Prostate gland (tissue), 2 donors: ENCODE measurements around the gene ARHGDIA. TPM values are rescaled to one million over a fixed set of nuclear protein-coding genes. Genes with fewer than 3 reads are reported as not detected.

Source experiments
- DNase-seq: peaks from one replicate; pipeline ENCODE4 v3.0.0-alpha.2; 2019; ENCODE audit warnings: low spot score
- H3K27ac ChIP-seq, 2 donors: fragments of 200-600 bp; sonication (generic); 2 replicates each; pipeline ENCODE4 v1.5.1; 2017 to 2019
- H3K27me3 ChIP-seq: fragments of 200-600 bp; sonication (generic); replicated peaks from 2 replicates; pipeline ENCODE4 v1.5.1; 2019; ENCODE audit not compliant: insufficient read depth
- H3K36me3 ChIP-seq, 2 donors: fragments of 200-600 bp; sonication (generic); 1 replicate in 1 of 2; 2 replicates in 1 of 2; pipeline versions ENCODE4 v1.5.1 to v1.8.1; 2017 to 2019
- H3K4me1 ChIP-seq: fragments of 200-600 bp; sonication (generic); replicated peaks from 2 replicates; pipeline ENCODE4 v1.5.1; 2019
- H3K4me3 ChIP-seq, 2 donors: fragments of 200-600 bp; sonication (generic); 2 replicates each; pipeline ENCODE4 v1.5.1; 2017 to 2019
- H3K9me3 ChIP-seq: fragments of 200-600 bp; sonication (generic); 2 replicates; pipeline ENCODE4 v1.5.1; 2017
- POLR2A ChIP-seq: fragments of 450-650 bp; IDR thresholded peaks from one replicate; pipeline ENCODE4 v1.6.1; 2016; ENCODE audit warnings: antibody characterized with exemption, mild to moderate bottlenecking
- POLR2AphosphoS5 ChIP-seq: sonication (generic); formaldehyde crosslinking; IDR thresholded peaks from one replicate; pipeline ENCODE4 v1.6.1; 2017; ENCODE audit warnings: antibody characterized with exemption
- WGBS: methylation state at CpG from one replicate; pipeline ENCODE4 v1.1.5; 2018; 5-methylcytosine and 5-hydroxymethylcytosine counted together
- intact Hi-C: fragments of 100-400 bp; cut with DNase I; formaldehyde crosslinking; loops from one replicate; pipeline ENCODE4 v1.14.2; 2022
- total RNA-seq, 2 donors: library from RNA; depleted of rRNA; stranded (reverse); fragments of >200 nt; gene quantifications; one replicate each; pipeline ENCODE4 v1.1.0, GENCODE V29; 2016
- TF ChIP-seq, protein P1 (sequence below), 4 experiments: fragments of 200-600 bp in 2 of 4; fragments of 450-650 bp in 2 of 4; sonication (generic) in 2 of 4; IDR thresholded peaks; 1 replicate in 3 of 4; 2 replicates in 1 of 4; pipeline ENCODE4 v1.5.1; 2016 to 2019; ENCODE audit warnings: antibody characterized with exemption in 4 of 4, mild to moderate bottlenecking in 2 of 4, moderate library complexity in 2 of 4

Gene ARHGDIA
- total RNA-seq, 2 donors from 2014 or later: 193 to 274 TPM

DNA sequence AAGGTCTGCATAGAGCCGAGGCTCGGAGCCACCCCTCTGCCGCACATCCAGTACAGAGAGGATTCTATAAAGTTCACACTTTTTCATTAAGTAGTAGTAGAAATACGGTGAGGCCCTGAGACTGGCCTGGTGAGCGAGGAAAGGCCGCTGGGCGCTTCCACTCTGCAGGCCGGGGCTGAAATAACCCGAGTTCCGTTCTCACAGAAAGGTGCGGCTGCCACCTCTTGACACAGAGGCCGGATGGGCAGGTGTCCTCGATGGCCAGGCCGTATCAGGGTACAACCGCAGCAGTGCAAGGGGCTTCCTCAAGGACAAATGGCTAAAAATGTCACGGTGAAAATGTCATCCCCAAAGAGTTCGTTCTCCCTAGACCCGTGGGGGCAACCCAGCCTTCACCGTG is 40.8 kb upstream of the ARHGDIA start:
- H3K9me3 ChIP-seq: no peaks in the 10 kb centered on the region
- peaks cover 11% of the 10 kb centered on the region for H3K4me1 ChIP-seq
- no peaks in the 10 kb centered on the region for H3K27me3 ChIP-seq
- peak overlapping the region in 1 of 2 donors; percentile 20 for H3K4me3 ChIP-seq
- TF ChIP-seq, protein P1, sequence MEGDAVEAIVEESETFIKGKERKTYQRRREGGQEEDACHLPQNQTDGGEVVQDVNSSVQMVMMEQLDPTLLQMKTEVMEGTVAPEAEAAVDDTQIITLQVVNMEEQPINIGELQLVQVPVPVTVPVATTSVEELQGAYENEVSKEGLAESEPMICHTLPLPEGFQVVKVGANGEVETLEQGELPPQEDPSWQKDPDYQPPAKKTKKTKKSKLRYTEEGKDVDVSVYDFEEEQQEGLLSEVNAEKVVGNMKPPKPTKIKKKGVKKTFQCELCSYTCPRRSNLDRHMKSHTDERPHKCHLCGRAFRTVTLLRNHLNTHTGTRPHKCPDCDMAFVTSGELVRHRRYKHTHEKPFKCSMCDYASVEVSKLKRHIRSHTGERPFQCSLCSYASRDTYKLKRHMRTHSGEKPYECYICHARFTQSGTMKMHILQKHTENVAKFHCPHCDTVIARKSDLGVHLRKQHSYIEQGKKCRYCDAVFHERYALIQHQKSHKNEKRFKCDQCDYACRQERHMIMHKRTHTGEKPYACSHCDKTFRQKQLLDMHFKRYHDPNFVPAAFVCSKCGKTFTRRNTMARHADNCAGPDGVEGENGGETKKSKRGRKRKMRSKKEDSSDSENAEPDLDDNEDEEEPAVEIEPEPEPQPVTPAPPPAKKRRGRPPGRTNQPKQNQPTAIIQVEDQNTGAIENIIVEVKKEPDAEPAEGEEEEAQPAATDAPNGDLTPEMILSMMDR (IDR thresholded peaks at IDR 0.05): no peak
- TF ChIP-seq POLR2A (no peak), POLR2AphosphoS5 (no peak)
- WGBS: 78% methylated on average over 19 of the region's 19 CpGs
- peak overlapping the region; percentile 69 to 77 for H3K27ac ChIP-seq
- peaks cover 10 to 11% of the 10 kb centered on the region in 2 donors for H3K36me3 ChIP-seq
- intact Hi-C loops: no loop called here
- no peak for DNase-seq

DNA sequence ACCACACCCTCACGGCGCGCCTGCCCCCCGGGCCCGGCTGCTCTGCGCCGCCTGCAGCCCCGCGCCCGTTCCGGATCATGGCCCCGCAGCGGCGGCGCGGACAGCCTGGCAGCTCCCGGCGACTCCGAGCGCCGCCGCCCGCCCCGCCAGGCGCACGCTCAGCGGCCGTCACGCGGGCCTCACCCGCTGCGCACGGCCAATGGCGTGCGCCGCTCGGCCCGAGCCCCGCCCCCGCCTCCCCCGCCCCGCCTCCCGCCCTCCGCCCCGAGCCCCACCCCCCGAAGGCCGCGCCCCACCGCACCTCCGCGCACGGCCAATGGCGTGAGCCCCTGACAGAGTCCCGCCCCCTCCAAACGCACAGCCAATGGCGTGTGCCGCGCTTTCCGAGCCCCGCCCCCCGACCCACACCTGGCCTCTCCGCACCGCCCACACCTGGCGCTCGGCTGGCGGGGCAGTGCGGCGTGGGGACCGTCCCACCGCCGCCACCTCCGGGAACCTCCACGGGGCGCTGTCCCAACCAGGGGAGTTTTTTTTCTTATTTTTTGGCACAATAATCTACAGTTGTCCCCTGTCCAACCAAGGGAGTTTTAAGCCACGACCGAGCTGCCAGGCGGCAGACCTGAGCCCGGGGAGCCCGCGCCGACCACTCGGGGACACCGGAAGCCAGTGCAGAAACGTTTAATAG is 40.3 kb upstream of the ARHGDIA start, which contains the start of gene PCYT2:
Gene PCYT2 (minus strand): TSS at position 123 of the 685 bp plus-strand sequence. CDS start 44 bp downstream, at position 79.
- H3K27ac ChIP-seq: peak within 1 kb of the TSS; percentile 69 to 77
- TF ChIP-seq, protein P1 (IDR thresholded peaks at IDR 0.05): peak in 2 of 4 experiments; percentile 39 to 51
- TF ChIP-seq POLR2A (no peak), POLR2AphosphoS5 (peak; percentile 76)
- peaks cover 6% of the 10 kb centered on the region for H3K4me1 ChIP-seq
- peaks cover 10 to 11% of the 10 kb centered on the region in 2 donors for H3K36me3 ChIP-seq
- intact Hi-C loops: no loop called here
- no peaks in the 10 kb centered on the region for H3K9me3 ChIP-seq
- peak within 1 kb of the TSS; percentile 76 to 78 for H3K4me3 ChIP-seq
- DNase-seq: peak; percentile 95
- WGBS: 2% methylated on average over 66 of the region's 84 CpGs
- H3K27me3 ChIP-seq: no peaks in the 10 kb centered on the region

DNA sequence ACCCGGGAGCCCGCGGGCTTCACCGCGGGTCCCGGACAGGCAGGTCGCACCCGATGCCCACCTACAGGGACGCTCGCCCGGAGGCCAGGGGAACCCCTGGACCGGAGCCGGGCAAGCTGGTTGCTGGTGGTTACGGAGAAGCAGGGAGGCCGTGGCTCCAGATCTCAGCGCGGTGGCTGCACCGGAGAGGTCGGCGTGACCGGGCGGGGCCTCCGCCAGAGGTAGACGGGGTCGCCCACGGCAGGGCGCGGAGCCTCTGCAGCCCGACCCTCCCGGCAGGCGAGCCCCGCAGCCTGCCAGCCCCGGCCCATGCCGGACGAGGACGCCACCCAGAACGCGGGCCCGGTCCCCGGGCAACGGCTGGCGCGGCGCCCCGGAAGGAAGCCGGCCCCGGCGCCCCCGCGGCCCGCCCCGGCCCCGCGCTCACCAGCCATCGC is 39.7 kb upstream of the ARHGDIA start:
- Histone ChIP-seq H3K9me3 (no peaks in the 10 kb centered on the region), H3K4me1 (peaks cover 6% of the 10 kb centered on the region), H3K36me3 (peaks cover 10 to 11% of the 10 kb centered on the region in 2 donors), H3K4me3 (peak overlapping the region; percentile 76 to 78), H3K27me3 (no peaks in the 10 kb centered on the region), H3K27ac (peak overlapping the region; percentile 63 to 75)
- under 1% methylated on average over 48 of the region's 55 CpGs for WGBS
- TF ChIP-seq, protein P1 (IDR thresholded peaks at IDR 0.05): no peak
- TF ChIP-seq POLR2A: no peak
- TF ChIP-seq POLR2AphosphoS5: no peak
- DNase-seq: no peak
- intact Hi-C loops: no loop called here

DNA sequence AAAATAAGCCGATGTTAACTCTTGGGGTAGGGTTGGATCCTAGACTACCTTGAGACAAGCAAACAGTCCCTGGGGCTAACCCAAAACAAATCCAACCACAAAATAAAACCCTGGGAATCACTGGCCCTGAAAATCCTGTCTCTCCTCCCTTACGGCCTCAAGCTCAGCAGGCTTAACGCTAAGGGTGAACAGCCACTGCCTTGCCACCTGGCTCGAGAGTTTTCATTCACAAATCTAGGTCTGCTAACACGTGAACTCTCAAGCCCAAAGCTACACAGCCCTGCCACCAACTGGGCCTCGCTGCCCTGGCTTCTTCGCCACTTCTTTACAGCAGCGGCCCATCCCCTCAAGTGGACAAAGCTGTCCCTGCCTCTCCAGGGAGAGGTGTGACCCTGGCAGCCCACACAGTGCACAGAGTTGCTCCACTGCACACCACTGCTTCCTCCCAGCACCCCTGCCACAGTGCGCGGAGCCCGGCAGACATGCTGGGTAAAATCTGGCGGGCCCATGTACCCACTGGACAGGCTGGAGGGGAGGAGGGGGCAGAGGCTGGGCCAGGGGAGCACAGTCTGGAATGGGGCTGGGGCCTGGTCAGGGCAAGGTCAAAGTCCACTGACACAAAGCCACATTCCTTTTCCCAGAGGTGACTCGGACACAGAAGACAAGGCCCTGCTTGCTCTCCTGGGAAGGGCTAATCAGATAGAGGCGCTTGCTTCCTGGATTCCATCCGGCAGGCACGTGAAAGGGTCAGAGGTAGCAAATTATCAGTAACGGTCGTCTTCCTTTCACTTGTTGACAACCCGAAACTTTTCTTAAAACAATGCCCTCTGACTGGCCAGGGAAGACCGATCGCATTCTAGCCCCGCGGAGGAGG is 39.1 kb upstream of the ARHGDIA start:
- 35% methylated on average over 23 of the region's 23 CpGs for WGBS
- no peak for TF ChIP-seq POLR2AphosphoS5
- TF ChIP-seq POLR2A: no peak
- TF ChIP-seq, protein P1 (IDR thresholded peaks at IDR 0.05): no peak
- H3K27me3 ChIP-seq: no peaks in the 10 kb centered on the region
- H3K4me3 ChIP-seq: peak overlapping the region; percentile 76 to 78
- peaks cover 6% of the 10 kb centered on the region for H3K4me1 ChIP-seq
- H3K27ac ChIP-seq: peak overlapping the region; percentile 63 to 75
- DNase-seq: no peak
- intact Hi-C loops: no loop called here
- H3K36me3 ChIP-seq: peaks cover 10 to 11% of the 10 kb centered on the region in 2 donors
- no peaks in the 10 kb centered on the region for H3K9me3 ChIP-seq
